Central memory CD8-positive, alpha-beta T cell (primary cell): ENCODE measurements around the gene GLS.
"Not testable (repeated sequence)": the region's sequence is repeated elsewhere in the genome, so short reads cannot be mapped to it uniquely, and the experiment has no call there.

Source experiments
- ATAC-seq: fragments of 150-1000 bp; cut with Tn5 transposase; replicated peaks from 2 replicates; pipeline ENCODE4 v1.10.0; 2022; ENCODE audit warnings: mild to moderate bottlenecking, moderate FRiP score, moderate number of reproducible peaks; ENCODE audit not compliant: poor library complexity, severe bottlenecking; ENCODE audit errors: extremely low read depth
- DNase-seq, 2 donors: peaks; one replicate each; pipeline ENCODE4 v3.0.0; 2021; ENCODE audit warnings: low spot score in 2 of 2
- H3K27ac Mint-ChIP-seq: one replicate; pipeline ENCODE4 v1.8.0; 2022; ENCODE audit warnings: low read depth, mild to moderate bottlenecking, moderate library complexity, mixed read lengths
- H3K27me3 Mint-ChIP-seq: one replicate; pipeline ENCODE4 v1.8.0; 2022; ENCODE audit warnings: mixed read lengths
- H3K36me3 Mint-ChIP-seq: one replicate; pipeline ENCODE4 v1.8.0; 2022; ENCODE audit warnings: mild to moderate bottlenecking, moderate library complexity, mixed read lengths; ENCODE audit not compliant: insufficient read depth
- H3K4me1 Mint-ChIP-seq: one replicate; pipeline ENCODE4 v1.8.0; 2022; ENCODE audit warnings: mixed read lengths
- H3K4me3 Mint-ChIP-seq: one replicate; pipeline ENCODE4 v1.8.0; 2022; ENCODE audit warnings: mild to moderate bottlenecking, moderate library complexity, mixed read lengths
- H3K9me3 Mint-ChIP-seq: one replicate; pipeline ENCODE4 v1.8.0; 2022; ENCODE audit warnings: mixed read lengths

Gene GLS

GRCh38 chr2:190986221-190986953, 105.8 kb downstream of the GLS start:
- H3K36me3 Mint-ChIP-seq: peaks cover 80% of the 10 kb centered on the region
- no peak overlapping the region for H3K27ac Mint-ChIP-seq
- H3K4me3 Mint-ChIP-seq: no peak overlapping the region
- H3K27me3 Mint-ChIP-seq: no peaks in the 10 kb centered on the region
- ATAC-seq: no peak
- no peaks in the 10 kb centered on the region for H3K9me3 Mint-ChIP-seq
- no peaks in the 10 kb centered on the region for H3K4me1 Mint-ChIP-seq
- DNase-seq: no peak

DNA sequence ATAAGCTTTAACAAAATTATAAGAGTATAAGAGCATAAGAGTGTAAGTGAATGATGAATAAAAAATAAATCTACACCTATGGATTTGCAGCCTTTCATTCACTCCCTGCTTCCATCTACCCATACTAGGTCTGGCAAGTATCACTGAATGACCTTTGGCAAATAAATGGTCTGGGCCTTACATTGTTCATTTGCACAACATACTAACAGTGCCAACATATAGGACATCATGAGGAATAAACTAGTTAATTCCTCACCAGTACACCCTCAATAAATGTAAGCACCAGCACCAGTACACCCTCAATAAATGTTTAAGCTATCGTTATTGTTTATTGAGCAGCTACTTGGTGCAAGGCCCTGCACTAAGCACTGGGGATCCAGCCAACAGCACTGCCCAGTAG, 106.5 kb downstream of the GLS start:
- H3K27ac Mint-ChIP-seq: peak overlapping the region; percentile 80
- H3K4me1 Mint-ChIP-seq: no peaks in the 10 kb centered on the region

DNA sequence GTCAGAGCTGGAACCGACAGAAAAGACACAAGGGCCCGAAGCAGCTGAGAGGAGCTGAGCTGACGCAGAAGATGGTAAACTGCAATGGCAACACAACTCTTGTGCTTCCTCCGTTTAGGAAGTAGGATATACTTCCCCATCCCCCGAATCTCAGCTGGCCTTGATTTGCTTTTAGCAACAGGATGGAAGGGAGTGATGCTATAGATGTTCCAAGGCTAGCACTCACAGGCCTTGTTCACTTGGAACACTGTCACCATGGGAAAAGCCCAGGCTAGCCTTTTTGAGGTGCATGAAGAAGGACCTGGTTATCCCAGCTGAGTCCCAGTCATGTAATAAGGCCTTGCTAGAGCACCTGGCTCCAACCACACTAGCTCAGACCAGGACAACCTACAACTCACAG, 107.3 kb downstream of the GLS start:
- Mint-ChIP-seq H3K36me3 (peaks cover 77% of the 10 kb centered on the region), H3K4me3 (no peak overlapping the region), H3K4me1 (no peaks in the 10 kb centered on the region), H3K27me3 (no peaks in the 10 kb centered on the region), H3K27ac (peak overlapping the region; percentile 80), H3K9me3 (no peaks in the 10 kb centered on the region)
- ATAC-seq (no peak), DNase-seq (no peak)

More for the DNA sequence above, 106.5 kb downstream of the GLS start:
- Mint-ChIP-seq H3K9me3 (no peaks in the 10 kb centered on the region), H3K4me3 (no peak overlapping the region), H3K36me3 (peaks cover 78% of the 10 kb centered on the region), H3K27me3 (no peaks in the 10 kb centered on the region)
- DNase-seq (no peak), ATAC-seq (no peak)

DNA sequence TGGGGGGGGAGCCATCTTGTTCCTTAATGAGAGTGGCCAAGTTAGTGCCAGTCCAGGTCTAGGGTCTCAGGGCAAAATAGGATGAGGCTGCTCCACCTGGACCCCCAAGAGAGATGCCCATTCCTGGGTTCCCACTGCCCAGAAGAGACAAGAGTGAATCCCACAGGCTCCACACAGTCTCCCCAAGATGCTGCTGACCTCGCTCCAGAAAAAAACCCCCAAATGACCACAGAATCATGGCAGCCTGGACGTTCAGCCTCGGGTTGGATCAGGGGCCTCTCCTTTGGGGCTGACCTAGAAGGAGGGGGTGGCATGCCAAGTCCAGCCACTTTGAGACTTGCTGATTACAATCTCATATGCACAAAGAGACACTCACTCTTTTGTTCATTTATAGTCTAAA, 108.3 kb downstream of the GLS start:
- DNase-seq: no peak
- Mint-ChIP-seq H3K36me3 (peaks cover 81% of the 10 kb centered on the region), H3K4me1 (no peaks in the 10 kb centered on the region), H3K27ac (no peak overlapping the region), H3K4me3 (no peak overlapping the region), H3K9me3 (no peaks in the 10 kb centered on the region), H3K27me3 (no peaks in the 10 kb centered on the region)
- no peak for ATAC-seq

- Mint-ChIP-seq H3K4me1 (peaks cover 3% of the 10 kb centered on the region), H3K9me3 (no peaks in the 10 kb centered on the region), H3K27me3 (no peaks in the 10 kb centered on the region), H3K4me3 (no peak overlapping the region), H3K27ac (no peak overlapping the region), H3K36me3 (peaks cover 83% of the 10 kb centered on the region)
- DNase-seq (no peak), ATAC-seq (no peak)
Measured at GRCh38 chr2:190990132-190990531, 109.5 kb downstream of the GLS start.

DNA sequence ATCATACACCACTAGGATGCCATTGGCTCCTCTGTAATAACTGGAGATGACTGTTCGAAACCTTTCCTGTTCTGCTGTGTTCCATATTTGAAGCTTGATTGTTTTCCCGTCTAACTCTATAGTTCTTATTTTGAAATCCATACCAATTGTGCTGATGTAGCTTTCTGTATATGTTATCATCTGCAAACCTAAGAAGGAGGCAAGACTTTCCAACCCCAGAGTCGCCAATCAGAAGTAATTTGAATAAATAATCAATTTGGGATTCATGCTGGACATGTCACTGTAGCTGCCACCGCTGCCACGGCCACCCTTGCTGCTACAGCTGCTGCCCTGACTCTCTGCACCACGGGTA, 112.6 kb downstream of the GLS start:
- no peak for DNase-seq
- Mint-ChIP-seq H3K4me3 (no peak overlapping the region), H3K27me3 (no peaks in the 10 kb centered on the region), H3K9me3 (no peaks in the 10 kb centered on the region), H3K4me1 (peaks cover 22% of the 10 kb centered on the region), H3K36me3 (peaks cover 91% of the 10 kb centered on the region), H3K27ac (peak overlapping the region; percentile 41)
- no peak for ATAC-seq

DNA sequence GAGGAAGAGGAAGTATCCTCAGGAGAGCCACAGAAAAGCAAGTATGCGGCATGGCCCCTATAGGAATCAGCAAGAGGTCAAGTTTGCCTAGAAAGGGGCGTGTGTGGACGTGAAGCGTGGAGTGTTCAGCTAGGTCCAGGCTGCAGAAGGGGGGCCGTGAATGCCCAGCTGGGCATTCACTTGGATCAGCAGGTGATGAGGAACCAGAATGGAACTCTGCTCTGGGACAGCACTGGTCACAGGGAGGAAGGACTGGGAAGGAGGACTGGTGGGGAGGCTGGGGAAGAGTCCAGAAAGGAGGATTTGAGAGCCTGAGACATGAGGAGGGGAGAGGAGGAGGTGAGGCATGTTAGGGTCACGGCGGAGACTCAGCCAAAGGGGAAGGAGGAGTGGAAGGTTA, 113.5 kb downstream of the GLS start:
- ATAC-seq (no peak), DNase-seq (no peak)
- no peaks in the 10 kb centered on the region for H3K9me3 Mint-ChIP-seq
- H3K27ac Mint-ChIP-seq: peak overlapping the region; percentile 41
- no peaks in the 10 kb centered on the region for H3K27me3 Mint-ChIP-seq
- peaks cover 88% of the 10 kb centered on the region for H3K36me3 Mint-ChIP-seq
- H3K4me1 Mint-ChIP-seq: peaks cover 22% of the 10 kb centered on the region
- no peak overlapping the region for H3K4me3 Mint-ChIP-seq

GRCh38 chr2:190995315-190995714, 114.7 kb downstream of the GLS start:
- H3K27me3 Mint-ChIP-seq, ATAC-seq, H3K4me3 Mint-ChIP-seq, H3K9me3 Mint-ChIP-seq, DNase-seq: not testable (repeated sequence)
- H3K27ac Mint-ChIP-seq: peak overlapping the region; percentile 75
- peaks cover 28% of the 10 kb centered on the region for H3K4me1 Mint-ChIP-seq
- peaks cover 92% of the 10 kb centered on the region for H3K36me3 Mint-ChIP-seq

DNA sequence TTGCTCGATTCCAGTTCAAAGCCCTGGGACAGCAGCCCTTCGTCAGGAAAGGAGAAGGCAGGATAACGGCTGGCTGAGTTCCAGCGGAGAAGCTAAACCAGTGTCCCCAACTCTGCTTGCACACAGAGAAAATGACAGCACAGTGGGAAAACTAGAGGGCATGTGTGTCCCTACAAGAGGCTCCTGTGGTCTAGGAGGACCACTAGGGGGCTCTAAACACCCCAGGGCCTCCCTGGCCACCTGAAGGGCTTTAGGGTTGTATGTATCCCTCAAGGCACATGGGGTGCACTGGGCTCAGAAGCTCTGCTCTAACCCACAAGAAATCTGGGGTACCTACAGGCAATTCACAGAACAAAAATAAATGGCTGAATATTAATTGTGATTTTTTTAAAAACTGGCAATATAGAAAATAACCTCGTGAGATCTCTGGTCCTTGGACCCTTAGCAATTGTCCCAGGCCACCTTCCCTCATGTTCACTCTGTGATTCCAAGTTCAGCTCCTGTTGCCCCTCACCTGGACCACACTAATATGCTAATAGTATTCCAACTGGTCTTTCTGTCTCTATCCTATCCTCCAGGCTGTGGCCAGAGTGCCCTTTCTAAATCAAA, 115.8 kb downstream of the GLS start:
- no peak for DNase-seq
- ATAC-seq: peak; percentile 75
- Mint-ChIP-seq H3K4me3 (no peak overlapping the region), H3K4me1 (peaks cover 35% of the 10 kb centered on the region), H3K9me3 (no peaks in the 10 kb centered on the region), H3K27me3 (no peaks in the 10 kb centered on the region), H3K36me3 (peaks cover 89% of the 10 kb centered on the region), H3K27ac (peak overlapping the region; percentile 75)

DNA sequence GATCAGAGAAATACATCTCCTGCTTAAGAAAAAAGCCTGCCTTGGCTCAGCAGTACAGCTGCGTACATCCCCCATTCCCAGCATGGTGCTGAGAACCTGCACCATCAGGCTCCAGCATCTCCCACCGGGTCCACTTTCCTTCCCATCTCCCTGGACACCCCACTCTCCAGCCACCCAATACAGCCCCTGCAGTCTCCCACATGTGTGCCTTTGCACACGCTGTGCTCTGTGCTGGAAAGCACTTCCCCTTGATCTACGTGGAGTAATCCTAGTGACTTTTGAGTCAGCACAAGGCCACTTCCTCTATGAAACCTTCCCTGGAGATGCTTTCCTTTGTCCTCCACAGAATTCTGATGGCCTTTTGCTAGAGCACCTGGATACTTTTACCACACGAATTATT, 116.3 kb downstream of the GLS start:
- H3K4me1 Mint-ChIP-seq: peaks cover 40% of the 10 kb centered on the region
- ATAC-seq: no peak

GRCh38 chr2:190997526-190998113, 117.0 kb downstream of the GLS start:
- peaks cover 46% of the 10 kb centered on the region for H3K4me1 Mint-ChIP-seq
- H3K27me3 Mint-ChIP-seq: no peaks in the 10 kb centered on the region
- peak overlapping the region; percentile 75 for H3K27ac Mint-ChIP-seq
- DNase-seq: no peak
- peaks cover 89% of the 10 kb centered on the region for H3K36me3 Mint-ChIP-seq
- H3K9me3 Mint-ChIP-seq: no peaks in the 10 kb centered on the region
- no peak for ATAC-seq
- no peak overlapping the region for H3K4me3 Mint-ChIP-seq

More for the DNA sequence above, 116.3 kb downstream of the GLS start:
- H3K27ac Mint-ChIP-seq: peak overlapping the region; percentile 75
- H3K9me3 Mint-ChIP-seq: no peaks in the 10 kb centered on the region
- no peak for DNase-seq
- no peaks in the 10 kb centered on the region for H3K27me3 Mint-ChIP-seq
- H3K36me3 Mint-ChIP-seq: peaks cover 89% of the 10 kb centered on the region
- no peak overlapping the region for H3K4me3 Mint-ChIP-seq

- Mint-ChIP-seq H3K9me3 (no peaks in the 10 kb centered on the region), H3K27me3 (no peaks in the 10 kb centered on the region), H3K36me3 (peaks cover 86% of the 10 kb centered on the region), H3K4me3 (no peak overlapping the region), H3K4me1 (peaks cover 55% of the 10 kb centered on the region), H3K27ac (peak overlapping the region; percentile 61)
- ATAC-seq: peak; percentile 69
- DNase-seq: no peak
Measured at GRCh38 chr2:190999058-190999457, 118.4 kb downstream of the GLS start.
